GM18498 (cell line): ENCODE data around the gene TFPT.
A peak's percentile ranks its signal among the peaks of the same experiment; 100 is the strongest.

Source experiments
- ATAC-seq: cut with Tn5 transposase; IDR thresholded peaks from one replicate; pipeline ENCODE4 v1.9.1; 2021; ENCODE audit warnings: mild to moderate bottlenecking, moderate library complexity; ENCODE audit not compliant: unreplicated experiment

The TFPT gene

GRCh38 chr19:54149021-54149812 lies 33.8 kb upstream of the TFPT start:
- no peak for ATAC-seq

- no peak for ATAC-seq
Observed at GRCh38 chr19:54148158-54148557, 32.7 kb upstream of the TFPT start.

DNA sequence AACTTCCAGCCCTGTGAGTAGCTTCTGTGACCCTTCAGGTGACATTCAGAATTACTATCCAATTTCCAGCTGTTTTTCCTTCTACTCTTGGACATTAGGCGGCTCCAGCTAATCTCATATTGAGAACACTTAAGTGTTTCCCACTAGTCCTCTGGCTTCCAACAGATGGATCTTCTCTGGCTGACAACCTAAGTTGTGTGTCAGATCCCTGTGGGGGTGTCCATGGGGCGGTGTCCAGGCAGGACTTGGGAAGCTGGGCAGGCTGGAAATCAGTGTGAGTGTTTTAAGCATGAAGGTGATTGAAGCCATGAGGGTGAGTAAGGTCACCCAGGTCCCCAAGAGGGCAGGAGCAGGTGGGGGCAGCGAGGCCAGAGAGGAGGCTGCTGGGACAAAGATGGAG lies 32.2 kb upstream of the TFPT start:
- no peak for ATAC-seq

DNA sequence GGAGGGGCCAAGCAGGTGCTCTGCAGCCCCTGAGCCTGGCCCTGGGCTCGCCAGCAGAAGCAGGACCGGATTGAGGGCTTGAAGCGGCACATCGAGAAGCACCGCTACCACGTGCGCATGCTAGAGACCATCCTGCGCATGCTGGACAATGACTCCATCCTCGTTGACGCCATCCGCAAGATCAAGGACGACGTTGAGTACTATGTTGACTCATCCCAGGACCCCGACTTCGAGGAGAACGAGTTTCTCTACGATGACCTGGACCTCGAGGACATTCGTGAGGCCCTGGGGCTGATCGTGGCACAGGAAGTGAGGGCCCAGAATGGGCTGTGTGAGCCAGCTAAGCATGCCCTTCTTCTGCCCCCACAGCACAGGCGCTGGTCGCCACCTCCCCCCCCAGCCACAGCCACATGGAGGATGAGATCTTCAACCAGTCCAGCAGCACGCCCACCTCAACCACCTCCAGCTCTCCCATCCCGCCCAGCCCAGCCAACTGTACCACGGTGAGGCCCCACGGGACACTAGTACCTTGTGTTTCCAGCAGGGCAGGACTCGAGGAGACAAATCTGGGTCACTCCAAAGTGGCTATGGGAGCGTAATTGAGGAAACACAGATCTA lies 30.2 kb upstream of the TFPT start:
- ATAC-seq: no peak

DNA sequence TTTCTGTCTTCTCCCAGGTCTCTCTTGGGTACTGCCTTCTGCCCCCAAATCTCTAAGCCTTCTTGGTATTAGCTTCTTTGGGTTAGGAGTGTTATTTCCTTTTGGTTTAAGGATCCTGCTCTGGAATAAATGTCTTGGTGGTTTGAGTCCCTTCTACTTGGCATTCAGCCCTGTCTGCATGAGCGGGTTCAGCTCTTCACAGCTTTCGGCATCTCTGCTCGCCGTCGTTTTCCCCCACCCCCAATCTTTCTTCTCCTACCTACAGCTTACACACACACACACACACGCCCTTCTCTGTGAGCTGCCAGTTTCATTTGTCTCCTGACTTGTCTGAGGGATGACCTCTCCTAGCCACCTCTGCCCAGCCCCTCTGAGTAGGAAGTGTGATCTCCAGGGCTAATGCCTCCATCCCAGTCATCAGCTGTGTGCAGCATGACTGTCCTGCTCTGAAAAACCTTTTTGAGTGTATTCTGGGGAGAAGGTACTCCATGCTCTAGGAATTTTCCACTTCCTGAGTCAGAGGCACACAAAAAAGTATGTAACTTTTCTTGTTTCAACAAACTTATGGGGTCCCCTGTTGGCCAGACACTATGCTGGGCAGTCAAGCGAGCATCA lies 26.8 kb upstream of the TFPT start:
- ATAC-seq: no peak

GRCh38 chr19:54141356-54141755 lies 25.9 kb upstream of the TFPT start:
- no peak for ATAC-seq

GRCh38 chr19:54138489-54139256 lies 23.2 kb upstream of the TFPT start:
- no peak for ATAC-seq

GRCh38 chr19:54137699-54138488 lies 22.4 kb upstream of the TFPT start, which contains the start of gene CNOT3:
TSS of gene CNOT3 (plus strand) at chr19:54137762. CDS start at chr19:54142979, 5,217 bp downstream.
- no peak for ATAC-seq

DNA sequence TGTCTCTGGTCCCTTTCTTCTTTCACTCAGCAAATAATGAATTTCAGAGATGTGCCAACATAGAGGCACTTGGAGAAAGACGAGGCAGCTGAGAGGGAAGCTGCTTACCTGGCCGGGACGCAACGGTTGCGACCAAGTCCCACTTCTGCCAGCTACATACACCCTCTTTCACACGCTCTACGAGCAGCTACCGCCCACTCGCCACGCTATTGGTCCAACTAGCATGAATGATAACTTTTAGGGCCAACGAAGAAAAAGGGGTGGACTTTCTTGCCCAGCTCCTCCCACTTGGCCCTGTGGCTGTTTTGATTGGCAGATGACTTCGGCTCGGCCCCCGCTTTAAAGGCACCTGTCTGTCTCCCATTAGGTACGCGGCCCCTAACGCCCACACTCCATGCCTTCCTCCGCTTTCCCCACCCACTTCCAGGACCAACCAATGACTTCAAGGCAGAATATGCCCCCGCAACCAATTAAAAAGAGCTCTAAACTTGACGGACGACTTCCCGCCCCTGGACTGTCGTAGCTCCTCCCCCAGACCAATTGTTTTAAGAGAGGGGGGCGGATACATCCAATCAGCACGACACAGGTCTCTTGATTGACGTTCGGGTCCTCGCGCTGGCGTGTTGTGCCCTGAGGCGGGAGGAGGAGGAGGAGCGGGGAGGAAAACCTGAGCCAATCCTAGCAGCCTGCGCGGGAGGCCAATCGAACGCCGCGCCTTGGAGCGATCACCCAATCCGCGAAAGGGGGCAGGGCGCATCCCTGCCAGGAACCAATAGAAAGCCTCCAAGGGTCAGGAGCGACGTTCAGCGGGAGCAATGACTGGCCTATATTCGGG lies 21.6 kb upstream of the TFPT start:
- peak; percentile 78 for ATAC-seq

DNA sequence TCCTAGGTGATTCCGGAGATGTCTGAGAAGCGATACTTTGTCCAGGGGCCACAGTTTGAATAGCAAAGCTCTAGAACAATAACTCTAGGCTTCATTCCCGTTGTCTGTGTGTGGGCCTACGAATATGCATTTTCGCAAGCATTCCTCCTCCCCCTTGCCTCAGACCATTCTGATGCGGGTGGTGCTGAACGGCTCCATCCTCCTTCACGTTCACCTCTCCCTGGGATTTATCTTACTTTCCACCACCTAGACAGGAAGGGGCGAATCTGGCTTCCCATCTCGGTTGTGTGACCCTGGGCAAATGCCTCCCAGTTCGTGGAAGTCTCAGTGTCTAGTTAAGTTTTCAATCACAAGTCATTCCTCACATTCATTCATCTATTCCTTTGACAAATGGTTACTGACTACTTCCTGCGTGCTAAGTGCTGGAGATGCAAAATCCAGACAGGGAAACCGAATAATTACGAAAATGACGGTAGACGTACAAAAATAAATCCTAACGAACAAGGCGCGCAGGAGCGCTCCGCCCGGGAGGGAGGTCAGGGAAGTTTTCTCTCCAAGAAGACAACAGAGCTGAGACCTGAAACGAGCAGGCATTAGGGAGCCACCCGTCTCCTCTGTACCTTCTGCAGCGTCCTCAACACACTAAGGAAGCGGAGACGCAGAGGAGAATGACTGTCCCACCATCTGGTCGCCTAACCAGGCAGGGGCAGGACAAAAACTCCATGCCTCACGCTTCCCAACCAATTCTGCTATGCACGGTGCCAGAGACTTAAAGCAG lies 20.8 kb upstream of the TFPT start:
- ATAC-seq: no peak

GRCh38 chr19:54133957-54134590 lies 18.6 kb upstream of the TFPT start:
- ATAC-seq: no peak

- ATAC-seq: no peak
Observed at GRCh38 chr19:54133312-54133956, 18.0 kb upstream of the TFPT start.

DNA sequence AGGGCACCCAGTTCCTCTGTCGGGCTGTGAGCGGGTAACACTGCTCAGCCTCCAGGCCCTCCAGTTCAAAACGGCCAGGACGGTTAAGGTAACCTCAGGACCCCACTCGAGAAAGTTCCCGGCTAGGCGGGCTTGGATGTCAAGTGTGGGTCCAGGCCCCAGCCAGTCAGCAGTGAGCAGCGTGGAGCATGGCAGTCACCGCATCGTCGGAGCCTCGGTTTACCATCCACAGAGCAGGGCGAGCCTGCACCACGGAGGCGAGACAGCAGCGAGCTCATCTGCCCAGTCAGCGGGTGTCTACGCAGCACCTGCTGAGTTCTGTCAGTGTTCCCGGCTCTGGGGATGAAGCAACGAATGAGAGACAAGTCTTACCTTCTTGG lies 14.2 kb upstream of the TFPT start:
- no peak for ATAC-seq

DNA sequence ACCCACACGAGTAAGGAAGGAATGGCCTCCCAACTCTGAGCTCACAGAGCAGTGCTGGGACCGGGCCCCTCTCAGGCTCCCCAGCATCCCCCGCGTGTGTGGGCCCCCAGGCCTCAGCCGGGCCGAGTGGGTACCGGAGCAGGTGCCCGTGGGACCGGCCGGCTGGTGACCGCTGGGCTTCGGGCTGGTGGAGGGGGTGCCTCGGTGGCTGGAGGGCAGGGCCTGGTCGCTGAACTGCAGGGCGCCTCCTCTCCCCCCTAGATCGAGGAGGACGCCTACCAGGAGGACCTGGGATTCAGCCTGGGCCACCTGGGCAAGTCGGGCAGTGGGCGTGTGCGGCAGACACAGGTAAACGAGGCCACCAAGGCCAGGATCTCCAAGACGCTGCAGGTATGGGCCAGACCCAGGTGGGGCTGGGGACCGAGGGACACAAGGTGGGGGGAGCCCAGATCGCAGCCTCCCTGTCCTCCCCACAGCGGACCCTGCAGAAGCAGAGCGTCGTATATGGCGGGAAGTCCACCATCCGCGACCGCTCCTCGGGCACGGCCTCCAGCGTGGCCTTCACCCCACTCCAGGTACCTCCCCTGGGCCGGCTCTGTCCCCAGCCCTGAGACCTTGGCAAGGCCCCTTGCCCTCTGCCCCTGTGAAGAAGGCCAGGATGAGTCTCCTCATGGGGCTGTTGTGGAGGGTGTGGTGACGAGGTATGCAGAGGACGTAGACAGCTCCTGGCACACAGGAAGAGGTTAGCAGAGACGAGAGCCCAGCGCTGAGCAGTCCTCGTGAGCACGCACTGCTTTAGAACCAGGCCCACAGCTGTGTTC lies 13.5 kb upstream of the TFPT start:
- ATAC-seq: no peak

DNA sequence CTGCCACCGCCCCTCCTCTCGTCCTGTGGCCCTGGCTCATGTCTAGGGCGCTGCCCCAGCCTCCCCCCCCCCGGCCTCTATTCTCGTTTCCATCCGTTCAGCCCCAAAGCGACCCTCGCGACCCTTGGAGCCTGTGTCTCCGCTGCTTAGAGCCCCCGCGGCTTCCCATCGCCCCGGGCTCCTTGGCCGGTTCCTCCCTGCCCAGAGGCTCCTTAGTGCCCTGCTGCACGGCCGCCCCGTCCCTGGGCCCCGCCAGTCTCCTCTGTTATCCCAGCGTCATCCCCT lies 12.9 kb upstream of the TFPT start:
- no peak for ATAC-seq

GRCh38 chr19:54127688-54128440 lies 12.4 kb upstream of the TFPT start:
- no peak for ATAC-seq

- no peak for ATAC-seq
Observed at GRCh38 chr19:54125713-54126112, 10.3 kb upstream of the TFPT start.
